Occipital lobe (tissue), 3 donors: ENCODE data around the gene MFN2. TPM values are rescaled to one million over a fixed set of nuclear protein-coding genes. Genes with fewer than 3 reads are reported as not detected.

Experiments
- DNase-seq: peaks from one replicate; lab custom pipeline; 2025; lab: John Stamatoyannopoulos, UW
- small RNA-seq: library from RNA; depleted of rRNA; stranded (forward); fragments of <200 nt; gene quantifications from one replicate; pipeline ENCODE3, GENCODE V24; 2014
- total RNA-seq: library from RNA; depleted of rRNA; stranded (reverse); fragments of >200 nt; gene quantifications from one replicate; pipeline ENCODE4 v1.2.3, GENCODE V29; 2014

The MFN2 gene
- total RNA-seq, 1 donor from 2014 or later = 35.1 TPM

- DNase-seq = no peak
Measured at GRCh38 chr1:12049616-12050015, 69.4 kb downstream of the MFN2 start.

- DNase-seq = no peak
Measured at GRCh38 chr1:12051361-12051760, 71.1 kb downstream of the MFN2 start.

- DNase-seq = peak; percentile 28
Measured at GRCh38 chr1:12052008-12052573, 71.8 kb downstream of the MFN2 start.

GRCh38 chr1:12052997-12053686 lies 72.9 kb downstream of the MFN2 start:
- DNase-seq = no peak

- DNase-seq = no peak
Measured at GRCh38 chr1:12053752-12054548, 73.7 kb downstream of the MFN2 start.

- DNase-seq = no peak
Measured at GRCh38 chr1:12055259-12055658, 75.0 kb downstream of the MFN2 start.

GRCh38 chr1:12056331-12056841 lies 76.1 kb downstream of the MFN2 start:
- DNase-seq = no peak

- no peak for DNase-seq
Measured at GRCh38 chr1:12057382-12057781, 77.1 kb downstream of the MFN2 start.

- DNase-seq = no peak
Measured at GRCh38 chr1:12057940-12058687, 77.9 kb downstream of the MFN2 start.

GRCh38 chr1:12059226-12059625 lies 79.0 kb downstream of the MFN2 start:
- no peak for DNase-seq

GRCh38 chr1:12059722-12060464 lies 79.6 kb downstream of the MFN2 start:
- no peak for DNase-seq

GRCh38 chr1:12060500-12060899 lies 80.3 kb downstream of the MFN2 start:
- DNase-seq = no peak

Small RNAs within 50 kb of the gene (small RNA-seq; reads per million reads assigned to genes)
- gene AL096840.1 (not detected), gene MIR6729 (not detected), gene RF00019 (not detected), gene RN7SL649P (not detected)

Other genes starting within 250 kb of the MFN2 start
- 4.2 TPM for gene AGTRAP, start 244.3 kb upstream of the MFN2 start, total RNA-seq
- not detected for gene C1orf167, start 218.3 kb upstream of the MFN2 start, total RNA-seq
- 27.6 TPM for gene MTHFR, start 174.5 kb upstream of the MFN2 start, total RNA-seq
- 15.6 TPM for gene CLCN6, start 174.3 kb upstream of the MFN2 start, total RNA-seq
- gene NPPA, start 132.7 kb upstream of the MFN2 start, total RNA-seq = 0.47 TPM
- 0.47 TPM for gene NPPB, start 121.5 kb upstream of the MFN2 start, total RNA-seq
- 18.6 TPM for gene KIAA2013, start 54.0 kb upstream of the MFN2 start, total RNA-seq
- 23.9 TPM for gene PLOD1, start 45.7 kb upstream of the MFN2 start, total RNA-seq
- gene MIIP, start 39.1 kb downstream of the MFN2 start, total RNA-seq = 29.0 TPM
- gene TNFRSF8, start 82.9 kb downstream of the MFN2 start, total RNA-seq = not detected
- gene TNFRSF1B, start 186.5 kb downstream of the MFN2 start, total RNA-seq = 3.1 TPM
- gene VPS13D, start 249.6 kb downstream of the MFN2 start, total RNA-seq = 42.0 TPM